OCI-M2 (cell line): ENCODE data around the gene GALNT18.

ENCODE experiments used
- DNase-seq: peaks from one replicate; lab custom pipeline; 2025; ENCODE audit not compliant: unreplicated experiment; lab: John Stamatoyannopoulos, UW

GALNT18 gene

GRCh38 chr11:11624926-11625325 lies 3.1 kb upstream of the GALNT18 start:
- DNase-seq = no peak

- no peak for DNase-seq
Observed at GRCh38 chr11:11624204-11624603, 2.4 kb upstream of the GALNT18 start.

GRCh38 chr11:11622772-11623171 lies 967 bp upstream of the GALNT18 start:
- no peak for DNase-seq

GRCh38 chr11:11622340-11622706 lies 518 bp upstream of the GALNT18 start:
- no peak for DNase-seq

- no peak for DNase-seq
Observed at GRCh38 chr11:11620921-11621572, 758 bp downstream of the GALNT18 start.

GRCh38 chr11:11620173-11620920 lies 1.5 kb downstream of the GALNT18 start:
- DNase-seq = no peak

- no peak for DNase-seq
Observed at GRCh38 chr11:11618973-11619435, 2.8 kb downstream of the GALNT18 start.

- no peak for DNase-seq
Observed at GRCh38 chr11:11615086-11615485, 6.7 kb downstream of the GALNT18 start.

- no peak for DNase-seq
Observed at GRCh38 chr11:11612439-11612838, 9.4 kb downstream of the GALNT18 start.

GRCh38 chr11:11611381-11611780 lies 10.4 kb downstream of the GALNT18 start:
- DNase-seq = no peak

GRCh38 chr11:11608783-11609232 lies 13.0 kb downstream of the GALNT18 start:
- no peak for DNase-seq

- DNase-seq = no peak
Observed at GRCh38 chr11:11607772-11608171, 14.0 kb downstream of the GALNT18 start.

- no peak for DNase-seq
Observed at GRCh38 chr11:11605821-11606450, 15.9 kb downstream of the GALNT18 start.

- no peak for DNase-seq
Observed at GRCh38 chr11:11605181-11605580, 16.6 kb downstream of the GALNT18 start.

GRCh38 chr11:11604370-11604990 lies 17.3 kb downstream of the GALNT18 start:
- no peak for DNase-seq

GRCh38 chr11:11602011-11602410 lies 19.8 kb downstream of the GALNT18 start:
- DNase-seq = no peak

GRCh38 chr11:11600288-11600687 lies 21.5 kb downstream of the GALNT18 start:
- DNase-seq = no peak

- no peak for DNase-seq
Observed at GRCh38 chr11:11598243-11598642, 23.6 kb downstream of the GALNT18 start.

GRCh38 chr11:11594162-11594561 lies 27.6 kb downstream of the GALNT18 start:
- DNase-seq = no peak

GRCh38 chr11:11592146-11592684 lies 29.6 kb downstream of the GALNT18 start:
- DNase-seq = no peak

- no peak for DNase-seq
Observed at GRCh38 chr11:11589437-11589836, 32.4 kb downstream of the GALNT18 start.
